Right renal pelvis (tissue), 4 donors: ENCODE results near the gene AKT2. TPM values are rescaled to one million over a fixed set of nuclear protein-coding genes. Genes with fewer than 3 reads are reported as not detected.
A peak's percentile ranks its signal among the peaks of the same experiment; 100 is the strongest.

Source experiments
- DNase-seq, 4 donors: peaks; one replicate each; pipeline ENCODE4 v3.0.0-alpha.2; 2013; ENCODE audit warnings: low read depth in 4 of 4, low spot score in 3 of 4, missing footprints in 1 of 4
- polyA plus RNA-seq, 4 donors: library from polyadenylated mRNA; unstranded; fragments of 120-200 nt; gene quantifications; one replicate each; pipeline ENCODE4 v1.2.1, GENCODE V29; 2013; ENCODE audit not compliant: insufficient read length in 4 of 4

The AKT2 gene
- polyA plus RNA-seq, 4 donors, result 148 to 179 (median 157) TPM

GRCh38 chr19:40302224-40303011 is 17.3 kb upstream of the AKT2 start:
- DNase-seq, result no peak

- no peak for DNase-seq
These were observed 15.5 kb upstream of the AKT2 start for GRCh38 chr19:40300668-40301067.

- DNase-seq, result no peak
These were observed 12.9 kb upstream of the AKT2 start for GRCh38 chr19:40298026-40298425.

- no peak for DNase-seq
These were observed 9.4 kb upstream of the AKT2 start for GRCh38 chr19:40294560-40294959.

DNA sequence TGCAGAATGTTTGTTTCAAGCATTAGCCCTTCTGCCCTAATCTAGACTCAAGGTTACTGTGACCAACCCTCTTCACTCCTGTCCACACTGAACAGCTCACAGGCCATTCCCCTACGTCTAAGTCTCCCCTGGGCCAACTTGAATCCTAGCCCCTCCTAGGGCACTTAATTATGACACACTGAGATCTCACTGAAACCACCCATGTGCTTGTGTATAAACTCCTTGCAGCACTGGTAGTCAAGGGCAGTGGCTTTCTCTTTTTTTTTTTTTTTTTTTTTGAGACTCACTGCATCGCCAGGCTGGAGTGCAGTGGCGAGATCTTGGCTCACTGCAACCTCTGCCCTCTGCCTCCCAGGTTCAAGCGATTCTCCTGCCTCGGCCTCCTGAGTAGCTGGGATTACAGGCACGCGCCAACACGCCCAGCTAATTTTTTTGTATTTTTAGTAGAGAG is 1.9 kb upstream of the AKT2 start:
- no peak for DNase-seq

GRCh38 chr19:40286235-40286970 is 1.3 kb upstream of the AKT2 start:
- no peak for DNase-seq

- peak; percentile 98 to 99 (median 98) for DNase-seq
These were observed 449 bp upstream of the AKT2 start for GRCh38 chr19:40285353-40286234.

DNA sequence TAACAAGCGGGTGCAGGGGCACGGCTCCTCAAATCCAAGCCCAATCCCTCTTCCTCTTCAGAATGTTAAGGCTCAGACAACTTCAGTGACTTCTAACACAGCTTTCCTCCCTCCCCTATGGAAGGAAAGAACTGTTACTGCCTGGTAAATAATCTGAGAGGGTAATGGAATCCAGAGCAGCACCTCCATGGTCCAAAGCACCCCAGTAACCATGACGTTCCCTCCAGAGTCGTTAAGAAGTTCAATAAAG is 969 bp downstream of the AKT2 start:
- no peak for DNase-seq

DNA sequence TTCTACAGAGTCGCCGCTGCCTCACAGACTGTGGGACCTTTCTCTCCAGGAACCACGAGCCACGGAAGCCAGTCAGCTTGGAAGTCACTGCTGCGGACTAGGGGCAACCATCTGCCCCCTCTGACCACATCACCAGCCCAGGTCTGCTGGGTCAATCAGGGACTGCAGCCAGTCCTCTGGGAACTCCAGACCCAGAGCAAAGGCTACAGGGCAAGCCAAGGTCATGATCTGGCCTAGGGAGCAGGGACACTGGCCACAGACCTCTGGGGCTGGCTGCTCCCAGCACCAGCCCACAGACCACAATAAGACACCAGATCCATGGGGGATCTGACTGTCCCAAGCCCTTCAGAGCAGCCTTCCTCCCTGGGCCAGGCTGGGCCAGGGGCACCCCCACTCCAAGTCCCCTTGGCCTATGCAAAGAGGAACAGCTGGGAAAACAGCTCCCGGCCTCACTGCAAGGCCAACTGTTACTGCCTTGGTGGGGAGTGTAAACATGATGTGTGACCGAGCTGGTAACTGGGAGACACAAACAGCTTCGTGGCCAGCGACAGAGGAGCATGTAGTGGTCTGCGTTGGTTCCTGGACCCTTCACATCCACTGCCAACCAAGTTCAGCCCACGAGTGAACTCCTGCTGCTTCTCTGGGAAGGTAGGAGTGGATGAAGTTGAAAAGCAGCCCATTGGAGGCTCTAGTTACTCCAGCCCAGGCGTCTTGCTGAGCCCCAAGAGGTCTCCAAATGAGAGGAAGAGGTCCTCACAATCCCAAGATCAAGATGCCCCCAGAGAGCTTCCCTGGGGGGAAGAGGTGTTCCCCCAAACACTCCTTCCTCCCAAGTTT is 1.5 kb downstream of the AKT2 start:
- no peak for DNase-seq

DNA sequence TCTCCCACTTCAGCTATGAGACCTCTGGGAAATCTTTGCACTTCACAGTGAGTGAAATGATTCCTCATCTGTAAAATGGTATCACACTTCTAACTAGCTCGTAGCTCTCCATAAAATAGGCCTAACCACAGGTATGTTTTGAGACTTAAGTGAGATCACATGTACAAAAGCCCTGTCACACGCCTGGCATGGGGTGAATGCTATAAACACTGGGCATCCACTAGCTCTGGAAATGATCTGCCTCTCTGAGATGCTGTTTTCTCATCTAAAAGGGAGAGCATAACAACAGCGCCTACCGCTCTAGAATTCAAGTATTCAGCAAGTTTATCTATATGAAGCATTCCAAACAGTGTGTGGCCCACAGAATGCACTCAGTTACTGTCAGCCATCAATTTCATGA is 2.2 kb downstream of the AKT2 start:
- no peak for DNase-seq

DNA sequence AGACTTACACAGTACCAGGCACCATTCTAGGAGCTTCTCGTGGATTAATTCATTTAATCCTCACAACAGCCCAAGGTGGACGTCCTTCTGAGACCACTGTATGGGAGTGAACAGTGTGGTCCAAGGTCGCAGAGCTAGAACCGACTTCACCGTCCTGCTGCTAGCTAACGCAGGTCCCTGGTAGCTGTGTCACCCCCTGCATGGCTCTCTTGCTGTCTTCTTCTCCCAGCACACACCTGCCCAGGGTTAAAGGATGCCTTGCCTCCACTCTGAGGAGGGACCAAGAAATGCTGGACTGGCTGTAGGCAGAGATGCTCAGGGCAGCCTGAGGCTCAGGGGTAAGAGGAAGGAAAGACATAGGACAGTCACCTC is 3.0 kb downstream of the AKT2 start:
- no peak for DNase-seq

DNA sequence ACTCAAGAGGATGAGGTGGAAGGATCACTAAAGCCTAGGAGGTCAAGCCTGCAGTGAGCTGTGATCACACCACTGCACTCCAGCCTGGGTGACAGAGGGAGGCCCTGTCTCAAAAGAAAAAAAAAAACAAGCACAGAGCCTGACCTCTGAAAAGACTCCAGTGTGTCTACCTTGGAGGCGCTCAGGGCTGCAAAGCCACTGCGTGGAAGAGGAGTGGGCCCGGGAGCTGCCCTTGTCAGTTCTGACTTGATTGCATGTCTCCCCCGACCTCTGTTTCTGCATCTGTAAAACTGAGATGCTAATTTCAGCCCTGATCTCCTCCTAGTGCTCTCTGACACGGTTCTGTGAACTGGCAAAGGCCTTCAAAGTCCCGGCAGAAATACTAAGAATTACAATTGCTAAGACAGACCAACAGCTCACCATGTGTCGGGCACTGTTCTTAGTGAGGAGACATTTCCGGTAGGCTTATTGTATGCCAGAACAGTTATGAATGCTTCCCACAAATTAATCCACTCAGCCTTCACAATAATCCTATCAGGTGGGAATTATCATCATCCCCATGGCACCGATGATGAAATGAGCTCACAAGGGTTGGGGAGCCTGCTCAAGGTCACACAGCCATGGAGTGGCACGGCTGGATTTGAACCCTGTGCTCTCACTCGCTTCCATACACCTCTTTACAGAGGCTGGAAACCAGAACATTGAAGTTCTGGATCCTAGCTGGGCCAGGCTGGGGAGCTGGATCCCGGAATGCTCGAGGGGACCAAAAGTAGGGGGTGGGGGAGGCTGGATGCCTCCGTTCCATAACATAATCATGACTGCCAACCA is 3.5 kb downstream of the AKT2 start:
- DNase-seq, result no peak

DNA sequence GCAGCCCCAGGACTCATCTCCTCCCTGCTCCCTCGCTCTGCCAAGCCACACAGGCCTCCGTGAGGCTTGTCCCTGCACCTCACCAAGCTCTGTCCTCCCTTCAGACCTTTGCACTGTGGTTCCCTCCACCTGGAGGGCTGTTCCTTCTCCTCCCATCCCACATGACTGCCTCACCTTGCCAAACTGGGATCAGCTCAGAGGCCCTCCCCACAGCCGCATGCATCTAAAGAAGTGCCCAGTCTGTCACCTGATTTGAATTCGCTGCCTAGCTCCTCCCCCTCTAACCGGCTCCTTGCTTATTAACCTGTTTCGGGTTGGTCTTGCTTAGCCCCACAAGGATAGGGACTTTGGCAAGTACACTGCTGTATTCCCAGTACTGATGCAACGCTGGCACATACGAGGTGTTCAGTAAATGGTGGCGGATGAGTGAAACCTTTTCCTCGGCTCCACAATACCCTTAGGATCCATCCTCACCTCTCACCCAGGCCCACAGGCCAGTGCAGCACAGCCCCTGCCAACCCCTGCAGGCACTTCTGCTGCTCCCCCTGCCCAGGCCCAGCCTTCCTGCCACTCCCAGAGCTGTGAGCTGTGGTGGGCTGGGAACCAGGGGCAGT is 4.4 kb downstream of the AKT2 start:
- DNase-seq, result no peak

DNA sequence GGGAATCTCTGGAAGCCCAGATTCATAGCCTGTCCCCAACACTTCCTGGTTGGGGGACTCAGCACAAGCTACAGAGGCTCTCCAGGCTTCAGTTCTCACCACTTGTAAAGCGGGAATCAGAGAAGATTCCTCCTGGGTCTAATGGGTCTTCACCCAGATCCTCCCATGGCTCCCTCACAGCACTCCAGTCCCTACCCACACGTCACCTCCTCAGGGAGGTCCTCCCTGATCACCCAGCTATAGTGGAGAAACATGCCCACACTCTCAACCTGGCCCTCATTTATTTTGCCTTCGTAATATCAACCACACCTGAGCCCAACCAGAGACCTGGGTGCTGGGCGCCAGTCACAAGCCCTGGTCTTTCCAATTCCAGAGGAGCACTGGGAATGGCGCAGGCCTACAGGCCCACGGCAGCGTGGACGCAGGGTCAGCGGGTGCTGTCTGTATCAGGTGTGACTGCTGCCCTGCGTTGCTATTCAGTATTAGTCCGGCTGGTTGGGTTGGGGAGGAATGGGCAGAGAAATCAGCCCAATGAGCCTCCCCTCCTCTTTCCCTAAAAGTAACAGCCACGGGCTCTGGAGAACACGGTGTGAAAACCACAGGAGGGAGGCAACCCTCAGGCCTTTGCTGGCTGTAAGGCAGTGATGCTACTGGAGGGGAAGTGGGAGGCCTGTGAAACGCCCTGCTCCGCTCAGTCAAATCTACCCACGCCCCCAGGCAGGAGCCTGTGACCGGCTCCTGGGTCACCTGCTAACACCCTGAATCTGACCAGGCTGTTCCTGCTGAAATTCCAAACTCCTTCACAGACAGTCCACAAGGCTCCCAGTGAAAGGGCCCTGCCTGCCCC is 5.2 kb downstream of the AKT2 start:
- DNase-seq, result no peak

DNA sequence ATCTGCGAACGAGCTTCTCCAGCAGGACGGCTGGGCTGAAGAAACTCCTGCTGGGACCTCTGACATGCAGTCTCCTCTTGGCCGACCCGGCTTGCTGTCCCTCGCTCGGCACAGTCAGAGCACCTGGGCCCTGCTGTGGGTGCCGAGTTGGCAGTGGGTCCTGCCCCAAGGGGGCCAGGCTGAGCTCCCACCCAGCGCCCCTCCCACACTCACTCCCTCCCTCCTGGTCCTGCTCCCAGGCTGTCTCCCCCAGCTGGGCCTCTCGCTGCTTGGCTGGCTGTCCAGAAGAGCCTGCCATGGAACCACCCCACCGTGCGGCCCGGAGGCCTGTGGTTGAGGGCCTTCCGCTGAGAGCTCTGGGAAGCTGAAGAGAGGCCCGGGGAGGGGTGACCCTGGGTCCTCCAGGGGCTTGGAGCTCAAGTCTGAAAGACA is 6.0 kb downstream of the AKT2 start:
- DNase-seq, result peak in 2 of 4 donors; percentile 59 to 68

DNA sequence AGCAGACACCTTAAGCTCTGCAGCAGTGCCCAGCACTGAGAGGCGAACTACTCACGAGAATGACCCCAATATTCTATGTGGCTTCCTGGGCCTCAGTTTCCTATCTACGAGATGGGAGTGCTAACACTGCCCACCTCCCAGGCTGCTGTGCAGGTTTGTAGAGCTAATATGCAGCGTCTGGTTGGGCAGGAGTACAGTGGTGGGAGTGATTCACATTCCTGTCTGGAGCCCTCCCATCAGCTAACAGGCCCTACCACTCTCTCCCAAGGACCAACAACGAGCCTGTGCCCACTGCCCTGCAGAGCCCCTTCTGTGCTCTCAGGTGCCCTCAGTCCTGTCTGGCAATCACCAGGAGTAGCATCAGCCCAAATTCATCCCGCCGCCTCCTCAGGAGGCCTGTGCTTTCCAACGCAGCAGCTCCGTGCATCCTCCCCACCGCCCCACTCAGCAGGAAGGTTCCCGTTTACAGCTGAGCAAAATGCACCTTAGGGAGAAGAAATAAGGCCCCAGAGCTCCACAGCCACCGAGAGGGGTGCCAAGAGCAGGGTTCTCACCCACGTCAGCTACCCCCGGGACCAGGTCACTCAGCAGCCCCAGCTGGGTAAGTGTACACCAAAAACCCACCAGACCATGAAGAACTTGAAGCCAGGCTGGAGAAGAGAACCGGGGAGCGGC is 6.6 kb downstream of the AKT2 start:
- no peak for DNase-seq

- no peak for DNase-seq
These were observed 7.6 kb downstream of the AKT2 start for GRCh38 chr19:40277356-40278059.
